HG03457 (cell line): ENCODE measurements around the gene PDE10A.

Experiments
- ATAC-seq: cut with Tn5 transposase; IDR thresholded peaks from one replicate; pipeline ENCODE4 v1.9.1; 2021; ENCODE audit warnings: moderate number of reproducible peaks; ENCODE audit not compliant: unreplicated experiment

The PDE10A gene

GRCh38 chr6:165300422-165300936 lies 362.6 kb downstream of the PDE10A start:
- ATAC-seq = no peak

- ATAC-seq = no peak
These were observed 364.2 kb downstream of the PDE10A start for GRCh38 chr6:165298875-165299274.

GRCh38 chr6:165298402-165298801 lies 364.6 kb downstream of the PDE10A start:
- ATAC-seq = no peak

GRCh38 chr6:165292657-165293056 lies 370.4 kb downstream of the PDE10A start:
- ATAC-seq = no peak
